ENCODE data around the gene CNTNAP5. TPM values are rescaled to one million over a fixed set of nuclear protein-coding genes. Genes with fewer than 3 reads are reported as not detected.

CNTNAP5 gene
- total and polyA plus RNA-seq, 2 of the 8 experiments (the other 6 are each of a cell fraction or from before 2014, with no cell fraction given): 0.11 to 0.76 TPM

DNA sequence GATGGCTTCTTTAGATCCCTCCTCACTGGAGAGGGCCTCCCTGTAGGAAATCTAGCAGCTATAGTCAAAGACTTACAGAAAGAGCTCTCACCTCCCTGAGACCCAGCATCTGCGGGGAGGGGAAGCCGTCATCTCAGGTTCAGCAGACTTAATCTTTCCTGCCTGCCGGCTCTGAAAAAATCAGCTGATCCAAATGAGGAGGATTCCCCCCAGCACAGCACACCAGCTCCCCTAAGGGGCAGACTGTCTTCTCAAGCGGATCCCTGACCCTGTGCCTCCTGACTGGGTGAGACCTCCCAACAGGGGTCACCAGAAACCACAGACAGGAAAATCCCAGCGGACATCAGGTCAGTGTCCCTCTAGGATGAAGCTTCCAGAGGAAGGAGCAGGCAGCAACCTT is 601.9 kb downstream of the CNTNAP5 start:
- Histone ChIP-seq H3K56ac (replicated peaks; ENCODE audit: insufficient read length, low read depth, low read length) (no peak overlapping the region), H3K79me1 (ENCODE audit: low read depth, low read length) (no peaks in the 10 kb centered on the region), H2BK5ac (ENCODE audit: low read depth, low read length) (no peak overlapping the region), H3K36me3 (ENCODE audit: control insufficient read depth in 2 of 4, insufficient read depth in 4 of 4, low read length in 3 of 4) (no peaks in the 10 kb centered on the region), H4K91ac (replicated peaks; ENCODE audit: insufficient read length, low read length) (no peak overlapping the region), H3K79me2 (ENCODE audit: control insufficient read depth in 1 of 2, insufficient read depth in 2 of 2, low read length in 2 of 2) (no peaks in the 10 kb centered on the region), H3K9ac (replicated peaks in 1 of 4; ENCODE audit: extremely low read depth in 1 of 4, low read depth in 3 of 4, low read length in 3 of 4) (no peak overlapping the region), H2AK5ac (ENCODE audit: low read depth, low read length) (no peak overlapping the region), H3K23me2 (ENCODE audit: low read depth, low read length) (no peaks in the 10 kb centered on the region), H4K5ac (ENCODE audit: insufficient read length, low read depth, low read length) (no peak overlapping the region), H2BK120ac (replicated peaks; ENCODE audit: low read depth, low read length) (no peak overlapping the region), H2BK15ac (ENCODE audit: low read length) (no peak overlapping the region), H3K4me3 (ENCODE audit: extremely low read depth in 1 of 4, insufficient read depth in 2 of 4, low read depth in 3 of 4, low read length in 4 of 4) (no peak overlapping the region), H3K4ac (replicated peaks; ENCODE audit: insufficient read length, low read depth, low read length) (no peak overlapping the region), H2BK20ac (ENCODE audit: low read length) (no peak overlapping the region), H3K4me2 (ENCODE audit: insufficient read depth in 1 of 2, low read depth in 2 of 2, low read length in 2 of 2) (no peak overlapping the region), H3K27ac (ENCODE audit: low read depth, low read length) (no peak overlapping the region), H3K4me1 (replicated peaks in 1 of 4; ENCODE audit: control insufficient read depth in 3 of 4, insufficient read depth in 4 of 4, low read length in 3 of 4) (no peaks in the 10 kb centered on the region), H3K27me3 (replicated peaks in 1 of 4; ENCODE audit: control insufficient read depth in 3 of 4, extremely low read depth in 1 of 4, insufficient read depth in 3 of 4, low read length in 3 of 4) (no peaks in the 10 kb centered on the region), H4K8ac (ENCODE audit: extremely low read depth, insufficient read depth, low read length) (no peak overlapping the region; the same call in 1 of the 2 replicates), H2BK12ac (ENCODE audit: low read depth, low read length) (no peak overlapping the region), H2AFZ (ENCODE audit: low read length) (0 out of 2 replicates have a peak overlapping the region, but pooled peaks have one; percentile 44), H3K14ac (ENCODE audit: insufficient read length) (no peak overlapping the region), H3K18ac (ENCODE audit: extremely low read depth, low read length) (no peak overlapping the region), H4K20me1 (replicated peaks in 1 of 2; ENCODE audit: control insufficient read depth in 1 of 2, insufficient read depth in 2 of 2, low read length in 2 of 2) (no peaks in the 10 kb centered on the region), H3K23ac (ENCODE audit: insufficient read length) (no peak overlapping the region), H3K9me3 (ENCODE audit: insufficient read depth in 2 of 2, low read depth in 1 of 2, low read length in 1 of 2) (no peaks in the 10 kb centered on the region)
- ChIA-PET CTCF (ENCODE audit: partially characterized antibody) (no interaction called here), POLR2A (ENCODE audit: partially characterized antibody) (no interaction called here)
- FAIRE-seq: no peak
- 83% methylated on average over 4 of the region's 5 CpGs; no CpG with 5 or more reads in 1 of the 2 experiments for WGBS, 2 experiments (ENCODE audit: extremely low coverage in 1 of 2, insufficient coverage in 1 of 2, insufficient read length in 1 of 2, insufficient replicate concordance in 2 of 2, low coverage in 1 of 2, low lambda C conversion rate in 2 of 2, missing lambda C conversion rate in 1 of 2)
- DNase-seq (ENCODE audit: low read depth in 1 of 2, low spot score in 2 of 2): no peak
- TF ChIP-seq RFX5 (IDR thresholded peaks at IDR 0.05; ENCODE audit: borderline replicate concordance, low read depth, low read length): no peak
- no peak for TF ChIP-seq CTBP2 (IDR thresholded peaks at IDR 0.05; ENCODE audit: borderline replicate concordance, insufficient read depth, insufficient read length, low read length)
- no peak for TF ChIP-seq RBBP5 (IDR thresholded peaks at IDR 0.05; ENCODE audit: borderline replicate concordance, low read depth, low read length)
- no peak for TF ChIP-seq CEBPB (IDR thresholded peaks at IDR 0.05; ENCODE audit: low read depth, low read length)
- TF ChIP-seq, protein P1, sequence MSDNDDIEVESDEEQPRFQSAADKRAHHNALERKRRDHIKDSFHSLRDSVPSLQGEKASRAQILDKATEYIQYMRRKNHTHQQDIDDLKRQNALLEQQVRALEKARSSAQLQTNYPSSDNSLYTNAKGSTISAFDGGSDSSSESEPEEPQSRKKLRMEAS (IDR thresholded peaks at IDR 0.05): no peak
- TF ChIP-seq FOSL1 (IDR thresholded peaks at IDR 0.05; ENCODE audit: insufficient read depth, low read depth, low read length): no peak
- TF ChIP-seq TBP (IDR thresholded peaks at IDR 0.05; ENCODE audit: low read depth, low read length): no peak
- no peak for TF ChIP-seq CTCF (IDR thresholded peaks at IDR 0.05; ENCODE audit: control extremely low read depth in 1 of 3, insufficient read depth in 1 of 3, low read depth in 1 of 3, low read length in 3 of 3)
- no peak for TF ChIP-seq CREB1 (IDR thresholded peaks at IDR 0.05)
- TF ChIP-seq SIRT6 (IDR thresholded peaks at IDR 0.05; ENCODE audit: low read length): no peak
- TF ChIP-seq TAF7 (optimal IDR thresholded peaks at IDR 0.05; ENCODE audit: borderline replicate concordance, low read depth, low read length): no peak
- TF ChIP-seq SIX5 (IDR thresholded peaks at IDR 0.05; ENCODE audit: low read depth, low read length): no peak
- no peak for TF ChIP-seq CHD1 (IDR thresholded peaks at IDR 0.05; ENCODE audit: low read depth, low read length)

Measured in H1 (cell line).